Small intestine (tissue), 7 donors: ENCODE results near the gene HEATR1. TPM values are rescaled to one million over a fixed set of nuclear protein-coding genes. Genes with fewer than 3 reads are reported as not detected.
A peak's percentile ranks its signal among the peaks of the same experiment; 100 is the strongest.

Source experiments
- DNase-seq, 2 donors: peaks; one replicate each; pipeline versions ENCODE4 v3.0.0 to v3.0.0-alpha.2; 2013
- FAIRE-seq: peaks from 2 replicates; lab custom pipeline; 2012; peaks lifted over from hg19 to GRCh38; lab: Jason Lieb, UNC
- H3K27ac ChIP-seq, 3 donors: one replicate each; pipeline ENCODE4 v1.5.1; 2013; ENCODE audit warnings: low read length in 2 of 3, mild to moderate bottlenecking in 2 of 3, control low read depth in 1 of 3, inconsistent platforms in 1 of 3, low read depth in 1 of 3, moderate library complexity in 1 of 3
- H3K27me3 ChIP-seq, 3 donors: one replicate each; pipeline ENCODE4 v1.6.1; 2013; ENCODE audit warnings: low read length in 3 of 3, inconsistent platforms in 1 of 3; ENCODE audit not compliant: control insufficient read depth in 3 of 3, insufficient read depth in 3 of 3
- H3K36me3 ChIP-seq, 3 donors: one replicate each; pipeline ENCODE4 v1.6.1; 2013; ENCODE audit warnings: low read length in 3 of 3, inconsistent platforms in 1 of 3, low read depth in 1 of 3, mild to moderate bottlenecking in 1 of 3, moderate library complexity in 1 of 3; ENCODE audit not compliant: control insufficient read depth in 3 of 3, insufficient read depth in 2 of 3
- H3K4me1 ChIP-seq, 3 donors: one replicate each; pipeline ENCODE4 v1.6.1; 2013; ENCODE audit warnings: low read length in 2 of 3, inconsistent platforms in 1 of 3, low read depth in 1 of 3, mild to moderate bottlenecking in 1 of 3, moderate library complexity in 1 of 3; ENCODE audit not compliant: control insufficient read depth in 3 of 3, insufficient read depth in 2 of 3
- H3K4me3 ChIP-seq, 3 donors: one replicate each; pipeline ENCODE4 v1.5.1; 2013; ENCODE audit warnings: low read length in 3 of 3, control low read depth in 1 of 3, inconsistent platforms in 1 of 3, low read depth in 1 of 3, mild to moderate bottlenecking in 1 of 3, moderate library complexity in 1 of 3
- H3K9me3 ChIP-seq, 2 donors: one replicate each; pipeline ENCODE4 v1.6.1; 2013; ENCODE audit warnings: low read depth in 1 of 2, low read length in 1 of 2; ENCODE audit not compliant: control insufficient read depth in 2 of 2, insufficient read depth in 1 of 2
- WGBS, 3 donors: extraction: QIAGEN DNeasy Blood & Tissue Kit; methylation state at CpG; one replicate each; pipeline ENCODE4 v1.1.7; 2013; 5-methylcytosine and 5-hydroxymethylcytosine counted together
- polyA plus RNA-seq, 4 donors: library from polyadenylated mRNA; stranded (reverse) in 3 of 4; unstranded in 1 of 4; fragments of 200-250 nt in 3 of 4; fragments of 120-200 nt in 1 of 4; gene quantifications; one replicate each; pipeline versions ENCODE4 v1.2.1 to v1.2.3, GENCODE V29; 2013
- donor health status: healthy with polysubstance abuse.
- donor health status: control.
- donor health status: control.
- donor health status: Bipolar disorder and iron deficiency.
- donor health status: healthy.

HEATR1 gene
- polyA plus RNA-seq, 4 donors: 1.1 to 19.0 (median 4.1) TPM

GRCh38 chr1:236541710-236542109, 62.6 kb downstream of the HEATR1 start:
- no peak overlapping the region for H3K4me3 ChIP-seq
- no peaks in the 10 kb centered on the region for H3K4me1 ChIP-seq
- no peak for DNase-seq
- 95 to 98% (median 96%) methylated on average over 4 of the region's 4 CpGs for WGBS, 3 donors
- H3K9me3 ChIP-seq: no peaks in the 10 kb centered on the region
- H3K27ac ChIP-seq: no peak overlapping the region
- no peak for FAIRE-seq
- H3K27me3 ChIP-seq: no peaks in the 10 kb centered on the region
- H3K36me3 ChIP-seq: peaks cover 24 to 57% (median 27%) of the 10 kb centered on the region in 3 donors

DNA sequence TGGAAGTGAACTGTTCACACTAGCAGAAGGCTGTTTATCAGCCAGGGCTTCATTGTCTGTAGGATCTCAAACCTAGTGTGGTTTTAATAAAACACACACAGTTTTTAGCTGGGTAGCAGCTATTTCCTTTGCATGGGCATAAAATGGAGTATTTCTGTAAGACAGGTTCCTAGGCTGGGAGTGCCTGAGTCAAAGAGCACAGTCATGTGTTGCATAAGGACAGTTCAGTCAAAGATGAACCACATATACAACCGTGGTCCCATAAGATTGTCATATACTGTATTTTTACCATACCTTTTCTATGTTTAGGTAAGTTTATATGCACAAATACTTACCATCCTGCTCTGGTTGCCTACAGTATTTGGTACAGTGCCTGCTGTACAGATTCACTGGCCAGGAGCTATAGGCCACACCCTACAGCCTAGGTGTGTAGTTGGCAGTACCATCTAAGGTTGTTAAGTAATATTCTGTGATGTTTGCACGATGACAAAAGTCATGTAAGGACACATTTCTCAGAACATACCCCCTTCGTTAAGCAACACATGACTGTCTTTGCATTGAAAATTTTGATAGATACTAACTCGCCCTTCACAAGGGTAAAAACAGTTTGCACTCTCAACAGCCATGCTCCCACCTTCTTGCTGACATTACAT, 63.4 kb downstream of the HEATR1 start:
- no peak for FAIRE-seq
- Histone ChIP-seq H3K36me3 (peaks cover 22 to 64% (median 26%) of the 10 kb centered on the region in 3 donors), H3K4me3 (no peak overlapping the region), H3K4me1 (no peaks in the 10 kb centered on the region), H3K9me3 (no peaks in the 10 kb centered on the region), H3K27me3 (no peaks in the 10 kb centered on the region), H3K27ac (no peak overlapping the region)
- DNase-seq: no peak
- 63 to 78% (median 71%) methylated on average over 4 of the region's 4 CpGs for WGBS, 3 donors

GRCh38 chr1:236536540-236536939, 67.8 kb downstream of the HEATR1 start:
- Histone ChIP-seq H3K9me3 (no peaks in the 10 kb centered on the region), H3K4me1 (no peaks in the 10 kb centered on the region), H3K36me3 (peaks cover 12 to 47% (median 17%) of the 10 kb centered on the region in 3 donors), H3K27me3 (no peaks in the 10 kb centered on the region), H3K4me3 (no peak overlapping the region), H3K27ac (no peak overlapping the region)
- FAIRE-seq (no peak), DNase-seq (no peak)
- 66 to 77% (median 66%) methylated on average over 5 of the region's 5 CpGs for WGBS, 3 donors

DNA sequence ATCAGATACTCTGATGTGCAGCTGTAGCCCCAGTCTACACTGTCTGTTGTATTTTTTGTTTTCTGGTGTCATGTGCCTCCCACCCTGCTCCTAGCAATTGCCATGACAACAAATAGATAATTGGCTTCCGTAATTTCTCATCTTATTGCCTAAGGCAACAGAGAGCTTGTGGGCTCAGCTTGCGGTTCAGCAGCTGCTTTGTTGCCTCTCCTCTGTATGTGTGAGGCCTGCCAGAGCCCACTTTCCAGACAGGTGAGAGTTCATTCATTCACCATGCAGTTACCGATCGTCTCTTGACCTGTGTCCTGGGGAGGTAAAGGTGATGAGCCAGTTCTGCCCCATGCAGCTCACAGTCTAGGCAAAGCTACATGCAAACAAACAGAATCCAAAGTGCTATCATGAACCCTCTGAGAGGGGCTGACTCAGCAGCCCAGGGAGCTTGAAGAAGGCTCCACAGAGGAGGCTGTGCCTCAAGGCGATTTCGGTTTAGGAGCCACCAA, 68.6 kb downstream of the HEATR1 start:
- DNase-seq (no peak), FAIRE-seq (no peak)
- H3K9me3 ChIP-seq: no peaks in the 10 kb centered on the region
- H3K27ac ChIP-seq: no peak overlapping the region
- peaks cover 10 to 45% (median 17%) of the 10 kb centered on the region in 3 donors for H3K36me3 ChIP-seq
- no peaks in the 10 kb centered on the region for H3K4me1 ChIP-seq
- H3K27me3 ChIP-seq: no peaks in the 10 kb centered on the region
- no peak overlapping the region for H3K4me3 ChIP-seq
- 86 to 88% (median 86%) methylated on average over 6 of the region's 6 CpGs for WGBS, 3 donors

- Histone ChIP-seq H3K27ac (no peak overlapping the region), H3K36me3 (peaks cover 10 to 42% (median 17%) of the 10 kb centered on the region in 3 donors), H3K4me3 (no peak overlapping the region), H3K9me3 (no peaks in the 10 kb centered on the region), H3K27me3 (no peaks in the 10 kb centered on the region), H3K4me1 (no peaks in the 10 kb centered on the region)
- FAIRE-seq: peak; percentile 10
- 96 to 100% (median 97%) methylated on average over 1 of the region's 1 CpG for WGBS, 3 donors
- no peak for DNase-seq
Observed at GRCh38 chr1:236535190-236535589, 69.1 kb downstream of the HEATR1 start.

GRCh38 chr1:236534151-236534651, 70.1 kb downstream of the HEATR1 start:
- Histone ChIP-seq H3K27ac (no peak overlapping the region), H3K4me1 (no peaks in the 10 kb centered on the region), H3K4me3 (no peak overlapping the region), H3K27me3 (no peaks in the 10 kb centered on the region), H3K36me3 (peaks cover 10 to 36% (median 17%) of the 10 kb centered on the region in 3 donors), H3K9me3 (no peaks in the 10 kb centered on the region)
- no peak for FAIRE-seq
- DNase-seq: no peak
- 73 to 75% (median 74%) methylated on average over 4 of the region's 4 CpGs for WGBS, 3 donors

- H3K27ac ChIP-seq: no peak overlapping the region
- peaks cover 2 to 34% (median 6%) of the 10 kb centered on the region in 3 donors for H3K36me3 ChIP-seq
- no peak for FAIRE-seq
- H3K27me3 ChIP-seq: no peaks in the 10 kb centered on the region
- no peak for DNase-seq
- no peak overlapping the region for H3K4me3 ChIP-seq
- no peaks in the 10 kb centered on the region for H3K4me1 ChIP-seq
- WGBS, 3 donors: 85 to 91% (median 86%) methylated on average over 4 of the region's 4 CpGs
- H3K9me3 ChIP-seq: no peaks in the 10 kb centered on the region
Observed at GRCh38 chr1:236532850-236533249, 71.5 kb downstream of the HEATR1 start.

- DNase-seq (no peak), FAIRE-seq (no peak)
- Histone ChIP-seq H3K27ac (no peak overlapping the region), H3K4me3 (no peak overlapping the region), H3K36me3 (peaks cover 7 to 23% (median 7%) of the 10 kb centered on the region in 3 donors), H3K27me3 (no peaks in the 10 kb centered on the region), H3K9me3 (no peaks in the 10 kb centered on the region), H3K4me1 (no peaks in the 10 kb centered on the region)
- WGBS, 3 donors: 65 to 71% (median 69%) methylated on average over 5 of the region's 5 CpGs
Observed at GRCh38 chr1:236530959-236531358, 73.4 kb downstream of the HEATR1 start.
